G401 (cell line): Measurements from ENCODE around the gene PVR. TPM values are rescaled to one million over a fixed set of nuclear protein-coding genes. Genes with fewer than 3 reads are reported as not detected.

Source experiments
- DNase-seq: peaks from one replicate; pipeline ENCODE4 v3.0.0-alpha.2; 2015; ENCODE audit warnings: low spot score
- in situ Hi-C: cut with HindIII; loops from 2 replicates; pipeline ENCODE4 v1.10.0; 2016; ENCODE audit warnings: low sequenced_read_pairs, mixed read lengths
- total RNA-seq: library from RNA; depleted of rRNA; stranded (reverse); fragments of >200 nt; shearing (Covaris generic); gene quantifications from 2 replicates; pipeline ENCODE4 v1.2.3, GENCODE V29; 2014

Gene PVR
- total RNA-seq, 1 experiment from 2014 or later: 43.1 TPM

DNA sequence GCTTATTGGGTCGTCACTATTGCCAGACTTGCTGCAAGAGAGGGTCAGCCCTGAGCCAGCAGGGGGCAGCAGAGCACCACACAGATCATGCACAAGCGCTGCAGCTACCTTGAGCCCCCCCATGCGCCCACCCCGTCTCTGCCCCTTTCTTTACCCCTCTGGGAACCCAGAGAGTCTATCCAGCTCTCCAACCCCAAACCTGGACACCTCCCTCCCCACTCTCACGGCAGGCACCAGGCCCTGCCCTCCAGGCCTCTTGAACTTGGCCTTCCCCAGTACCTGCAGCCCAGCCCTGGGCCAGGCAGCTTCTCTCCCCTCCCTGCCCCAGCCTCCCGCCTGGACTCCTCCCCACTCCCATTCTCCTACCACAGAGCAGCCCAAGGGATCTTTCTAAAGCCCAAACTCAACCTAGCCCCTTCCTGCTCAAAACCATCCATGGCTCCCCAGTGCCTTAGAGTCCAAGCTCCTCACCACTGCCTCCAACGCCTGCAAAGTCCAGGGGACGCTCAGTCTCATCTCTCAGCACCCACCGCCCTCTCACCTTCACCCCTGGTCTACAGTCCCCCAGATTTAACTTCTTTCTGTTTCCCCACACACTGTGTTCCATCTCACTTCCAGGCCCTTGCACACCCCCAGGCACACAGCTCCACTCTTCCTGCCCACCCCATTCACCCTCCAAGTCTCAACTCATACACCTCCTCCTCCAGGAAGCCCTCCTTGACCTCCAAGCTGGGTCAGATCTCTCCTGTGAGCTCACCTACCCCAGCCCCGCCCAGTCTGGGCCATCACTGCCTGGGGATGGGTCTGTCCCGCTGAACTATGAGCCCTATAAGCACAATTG, 45.8 kb downstream of the PVR start:
- in situ Hi-C loops: no loop called here
- DNase-seq: peak; percentile 50

GRCh38 chr19:44690131-44690440, 46.4 kb downstream of the PVR start:
- DNase-seq: no peak
- in situ Hi-C loops: no loop called here

- DNase-seq: no peak
- in situ Hi-C loops: no loop called here
Measured at GRCh38 chr19:44692379-44692721, 48.6 kb downstream of the PVR start.

GRCh38 chr19:44694184-44694579, 50.5 kb downstream of the PVR start:
- no peak for DNase-seq
- in situ Hi-C loops: no loop called here

DNA sequence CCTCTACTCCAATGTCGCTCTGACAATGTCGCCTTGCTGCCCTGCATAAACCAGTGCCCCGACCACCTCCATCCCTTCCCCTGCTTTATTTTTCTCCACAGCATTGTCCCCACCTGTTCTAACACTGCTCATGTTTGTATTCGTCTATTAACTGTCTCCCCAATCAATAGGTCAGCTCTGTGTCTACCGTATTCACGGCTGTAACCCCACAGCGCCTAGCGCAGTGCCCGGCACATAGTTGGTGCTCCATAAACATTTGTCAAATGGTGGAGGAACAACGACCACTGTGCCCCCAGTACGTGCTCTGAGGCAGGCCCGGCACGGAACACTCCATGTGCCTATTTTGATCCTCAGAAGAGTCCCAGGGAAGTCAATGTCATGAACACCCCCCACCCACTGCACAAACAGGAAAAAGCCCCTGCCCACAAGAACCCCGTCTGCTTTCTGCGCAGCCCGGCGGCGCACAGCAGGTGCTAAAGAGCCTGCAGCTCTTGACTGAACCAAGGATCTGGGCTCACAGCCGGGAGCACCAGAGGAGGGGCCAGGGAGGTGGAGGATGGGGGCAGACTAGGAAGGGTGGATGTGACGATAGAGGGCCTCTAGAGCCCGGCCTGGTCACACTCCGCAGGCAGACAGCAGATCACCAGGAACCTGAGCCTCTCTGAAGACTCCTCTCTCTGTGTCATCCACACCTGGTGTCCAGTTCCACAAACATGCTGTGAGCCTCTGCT, 53.4 kb downstream of the PVR start:
- in situ Hi-C loops: no loop called here
- DNase-seq: no peak

- in situ Hi-C loops: no loop called here
- no peak for DNase-seq
Measured at GRCh38 chr19:44697670-44698034, 53.9 kb downstream of the PVR start.

DNA sequence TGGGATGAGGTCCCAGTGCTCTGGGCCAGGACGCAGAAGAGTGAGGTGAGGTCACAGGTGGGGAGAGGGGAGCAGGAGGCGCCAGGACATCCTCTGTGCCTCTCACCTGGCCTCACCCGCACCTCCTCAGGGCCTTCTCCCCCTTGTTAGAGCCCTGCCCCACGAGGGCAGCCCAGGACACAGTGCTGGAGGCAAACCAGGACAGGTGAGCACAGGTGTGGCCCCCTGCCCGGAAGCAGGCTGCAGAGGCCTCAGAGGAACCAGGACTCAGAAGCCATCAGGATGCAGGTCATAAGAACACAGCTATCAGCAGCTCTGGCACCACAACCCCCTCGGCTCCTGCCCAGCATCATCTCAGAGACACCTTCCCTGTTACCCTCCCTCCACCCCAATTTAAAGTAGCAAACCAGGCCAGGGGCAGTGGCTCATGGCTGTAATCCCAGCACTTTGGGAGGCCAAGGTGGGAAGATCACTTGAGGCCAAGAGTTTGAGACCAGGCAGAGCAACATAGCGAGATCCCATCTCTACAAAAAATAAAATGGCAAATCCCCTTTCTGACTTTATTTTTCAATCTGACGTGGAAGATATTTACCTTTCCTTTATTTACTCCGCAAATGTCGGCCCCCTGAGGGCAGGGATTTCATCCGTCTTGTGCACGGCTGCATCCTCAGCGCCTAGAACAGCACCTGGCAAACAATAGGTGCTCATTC, 54.9 kb downstream of the PVR start, which contains the start of gene CEACAM16:
Gene CEACAM16, plus strand, starts transcription at position 660 of the 710 bp plus-strand sequence. CDS start 2,306 bp downstream, outside the sequence.
- no peak for DNase-seq
- in situ Hi-C loops: no loop called here

- DNase-seq: no peak
- in situ Hi-C loops: loop anchor here (25.0 kb wide), 1 partner anchor 137 kb away; the partner anchor contains the start of gene NECTIN2
Measured at GRCh38 chr19:44700547-44700946, 56.8 kb downstream of the PVR start.

DNA sequence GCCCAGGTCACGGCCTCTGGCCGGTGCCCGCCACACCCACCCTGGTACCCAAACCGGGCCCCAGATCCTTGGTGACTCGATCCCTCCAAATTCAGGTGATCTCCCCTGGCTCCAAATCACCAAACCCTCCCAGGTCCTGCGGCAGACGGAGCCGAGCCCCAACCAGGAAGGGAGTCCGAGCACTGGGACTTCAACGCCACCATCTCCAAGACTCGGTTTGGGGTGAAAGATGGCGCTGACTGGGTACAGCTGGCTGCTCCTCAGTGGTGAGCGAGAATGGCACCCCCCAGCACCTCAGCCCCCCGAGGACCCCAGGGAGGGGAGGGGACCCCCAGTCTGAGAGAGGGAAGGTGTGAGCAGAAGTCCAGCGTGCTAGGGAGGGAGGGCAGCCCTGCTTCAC, 57.5 kb downstream of the PVR start:
- DNase-seq: no peak
- in situ Hi-C loops: loop anchor here (25.0 kb wide), 1 partner anchor 136 kb away; the partner anchor contains the start of gene NECTIN2

DNA sequence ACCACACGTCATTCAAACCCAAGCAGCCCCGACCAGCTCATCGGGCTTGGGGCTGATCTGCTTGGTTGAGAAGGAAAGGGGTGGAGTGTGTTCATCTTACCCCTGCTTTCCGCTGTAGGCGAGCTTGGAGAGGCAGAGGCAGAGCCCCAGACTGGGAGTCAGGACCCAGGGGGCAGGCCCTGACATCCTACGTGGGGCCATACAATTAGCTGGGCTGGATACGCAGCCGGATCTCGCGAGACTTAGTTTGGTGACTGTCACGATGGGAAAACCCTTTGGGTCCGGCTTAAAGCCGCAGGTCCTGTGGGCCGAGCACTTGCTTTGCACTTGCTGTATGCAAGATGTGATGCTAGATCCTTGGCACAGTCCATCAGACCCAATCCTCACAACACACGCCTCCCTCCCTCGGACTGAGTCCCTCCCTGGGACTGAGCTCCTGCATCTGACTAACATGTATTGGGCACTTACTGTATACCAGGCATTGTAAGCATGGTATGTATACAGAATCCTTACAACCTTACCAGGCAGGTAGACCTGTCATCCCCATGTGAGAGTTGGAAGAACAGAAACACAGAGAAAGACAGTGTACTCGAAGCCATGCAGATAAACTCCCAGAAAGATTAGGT, 59.0 kb downstream of the PVR start:
- no peak for DNase-seq
- in situ Hi-C loops: loop anchor here (25.0 kb wide), 1 partner anchor 135 kb away; the partner anchor contains the start of gene NECTIN2

GRCh38 chr19:44703336-44704078, 59.8 kb downstream of the PVR start:
- in situ Hi-C loops: loop anchor here (25.0 kb wide), 1 partner anchor 134 kb away; the partner anchor contains the start of gene NECTIN2
- DNase-seq: no peak

GRCh38 chr19:44704982-44705381, 61.3 kb downstream of the PVR start:
- in situ Hi-C loops: loop anchor here (25.0 kb wide), 1 partner anchor 132 kb away; the partner anchor contains the start of gene NECTIN2
- no peak for DNase-seq

- in situ Hi-C loops: loop anchor here (25.0 kb wide), 1 partner anchor 132 kb away; the partner anchor contains the start of gene NECTIN2
- no peak for DNase-seq
Measured at GRCh38 chr19:44705502-44706010, 61.8 kb downstream of the PVR start.

- in situ Hi-C loops: loop anchor here (25.0 kb wide), 1 partner anchor 131 kb away; the partner anchor contains the start of gene NECTIN2
- no peak for DNase-seq
Measured at GRCh38 chr19:44706506-44707236, 63.0 kb downstream of the PVR start.

DNA sequence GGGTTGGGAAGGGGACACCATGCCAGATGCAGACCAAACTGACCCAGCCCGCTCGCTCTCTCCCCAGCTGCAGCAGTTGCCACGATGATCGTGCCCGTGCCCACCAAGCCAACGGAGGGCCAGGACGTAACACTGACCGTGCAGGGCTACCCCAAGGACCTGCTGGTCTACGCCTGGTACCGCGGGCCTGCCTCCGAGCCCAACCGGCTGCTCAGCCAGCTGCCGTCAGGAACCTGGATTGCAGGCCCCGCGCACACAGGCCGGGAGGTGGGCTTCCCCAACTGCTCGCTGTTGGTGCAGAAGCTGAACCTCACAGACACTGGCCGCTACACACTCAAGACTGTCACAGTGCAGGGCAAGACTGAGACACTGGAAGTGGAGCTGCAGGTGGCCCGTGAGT, 64.1 kb downstream of the PVR start:
- no peak for DNase-seq
- in situ Hi-C loops: loop anchor here (25.0 kb wide), 1 partner anchor 130 kb away; the partner anchor contains the start of gene NECTIN2

- in situ Hi-C loops: loop anchor here (25.0 kb wide), 1 partner anchor 128 kb away; the partner anchor contains the start of gene NECTIN2
- no peak for DNase-seq
Measured at GRCh38 chr19:44708940-44709339, 65.2 kb downstream of the PVR start.
